ENCODE measurements around the gene TNFAIP2. TPM values are rescaled to one million over a fixed set of nuclear protein-coding genes. Genes with fewer than 3 reads are reported as not detected.
A peak's percentile ranks its signal among the peaks of the same experiment; 100 is the strongest.

Gene TNFAIP2
- total RNA-seq, 2 experiments from 2014 or later: 0.60 TPM; not detected in 1

DNA sequence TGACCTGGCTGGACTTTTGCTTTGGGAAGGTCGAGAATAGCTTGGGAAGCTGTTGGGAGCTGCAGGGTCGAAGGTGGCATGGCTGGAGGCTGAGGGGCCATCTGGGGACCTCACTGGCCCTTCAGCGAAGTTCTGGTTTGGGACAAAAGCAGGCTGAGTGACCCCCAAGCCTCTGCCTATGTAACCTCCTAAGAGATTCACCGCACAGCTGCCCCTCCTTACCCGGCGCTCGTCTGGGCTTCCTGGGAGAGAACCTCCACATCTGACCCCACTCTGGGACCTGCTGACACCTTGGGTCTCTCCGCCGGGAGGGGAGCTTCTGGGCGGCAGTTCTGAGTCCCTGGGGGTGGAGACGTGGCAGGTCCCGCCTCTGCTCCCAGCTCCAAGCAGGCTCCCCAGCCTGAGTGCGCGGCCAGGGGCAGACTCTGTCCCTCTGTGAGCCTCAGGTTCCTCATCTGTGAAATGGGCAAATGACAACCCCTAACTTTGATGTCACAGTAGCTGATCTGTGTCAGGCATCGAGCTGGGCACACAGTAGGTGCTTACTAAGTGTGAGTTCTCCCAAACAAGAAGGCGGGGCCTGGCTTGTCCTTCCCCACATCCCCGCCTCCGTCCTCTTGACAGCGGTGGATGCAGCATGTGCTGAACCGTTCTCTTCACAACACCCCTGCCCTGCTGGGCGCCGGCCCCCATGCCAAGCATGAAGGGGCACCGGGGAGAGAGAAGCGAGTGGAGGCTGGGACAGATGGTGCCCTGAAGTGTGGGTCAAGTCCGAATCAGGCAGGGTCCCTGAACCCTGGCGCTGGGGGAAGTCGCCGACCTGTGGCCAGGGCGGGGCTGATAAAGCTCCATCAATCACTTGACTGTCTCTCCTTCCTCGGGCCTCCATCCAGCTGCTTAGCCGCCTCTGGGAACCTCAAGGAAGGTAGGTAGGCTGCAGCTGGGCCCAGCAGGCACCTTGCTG is 25.0 kb upstream of the TNFAIP2 start:
- Mint-ChIP-seq H3K4me3 (no peak overlapping the region), H3K27ac (no peak overlapping the region), H3K36me3 (ENCODE audit: low read depth) (no peaks in the 10 kb centered on the region), H3K4me1 (no peaks in the 10 kb centered on the region), H3K27me3 (peaks cover 16% of the 10 kb centered on the region), H3K9me3 (no peaks in the 10 kb centered on the region)
- ChIA-PET CTCF (no interaction called here), POLR2A (no interaction called here)
- DNase-seq: no peak

DNA sequence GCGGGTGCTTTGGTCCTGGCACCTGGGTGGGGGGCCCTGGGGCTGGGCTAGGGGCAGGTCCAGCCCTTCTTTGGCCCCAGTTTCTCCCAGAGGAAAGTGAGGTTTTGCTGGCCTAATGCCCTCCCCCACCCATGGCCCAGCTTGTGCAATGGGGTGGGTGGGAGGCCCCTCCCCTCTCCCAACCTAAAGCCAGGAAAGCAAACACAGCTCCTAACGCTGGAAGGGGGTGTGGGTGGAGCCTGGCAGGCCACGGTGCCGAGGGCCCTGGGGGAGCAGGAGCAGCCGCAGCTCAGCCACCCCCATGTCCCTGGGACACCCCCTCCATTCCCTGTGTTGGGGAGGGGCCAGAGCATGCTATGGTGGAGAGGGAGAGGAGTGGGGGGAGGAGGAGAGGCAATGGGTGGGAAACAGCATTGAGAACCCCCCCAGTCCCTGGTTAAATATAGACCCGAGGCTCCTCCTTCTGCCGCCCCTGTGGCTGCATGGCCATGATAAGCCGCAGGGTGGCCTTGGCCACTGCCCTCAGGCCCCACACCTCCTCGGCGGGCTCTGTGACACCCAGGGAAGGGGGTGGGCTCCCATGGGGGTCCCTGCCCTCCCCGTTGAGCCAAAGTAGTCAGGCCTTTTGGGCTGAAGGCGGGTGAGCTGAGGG is 24.1 kb upstream of the TNFAIP2 start:
- Mint-ChIP-seq H3K4me3 (no peak overlapping the region), H3K27ac (no peak overlapping the region), H3K36me3 (ENCODE audit: low read depth) (no peaks in the 10 kb centered on the region), H3K4me1 (peaks cover 2% of the 10 kb centered on the region), H3K27me3 (peaks cover 21% of the 10 kb centered on the region), H3K9me3 (no peaks in the 10 kb centered on the region)
- ChIA-PET POLR2A (no interaction called here), CTCF (no interaction called here)
- no peak for DNase-seq

DNA sequence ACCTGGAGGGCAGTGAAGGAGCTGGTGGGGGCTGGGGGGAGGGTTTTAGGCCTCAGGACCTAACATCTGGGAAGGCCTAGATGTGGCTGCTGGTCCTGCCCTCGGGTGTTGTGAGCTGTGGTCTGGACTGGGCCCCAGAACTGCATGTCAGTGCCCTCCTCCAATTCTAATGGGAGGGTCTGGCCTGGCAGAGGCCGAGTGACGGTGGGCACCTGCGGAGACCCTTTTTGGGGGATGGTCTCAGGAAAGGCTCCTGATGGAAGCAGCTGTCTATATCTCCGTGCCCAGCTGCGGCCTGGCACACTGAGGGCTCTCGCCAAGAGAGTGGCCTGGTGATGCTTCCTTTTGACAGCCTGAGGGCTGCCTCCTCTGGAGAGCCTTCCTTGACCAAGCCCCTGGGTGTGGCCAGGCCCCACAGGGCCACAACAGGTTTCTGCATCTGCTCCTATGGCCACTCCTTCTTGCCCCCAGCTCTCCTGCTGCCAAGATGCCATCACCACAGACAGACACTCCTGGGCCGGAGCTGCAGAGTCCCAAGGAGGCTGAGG is 23.5 kb upstream of the TNFAIP2 start:
- Mint-ChIP-seq H3K27ac (no peak overlapping the region), H3K4me1 (peaks cover 2% of the 10 kb centered on the region), H3K27me3 (peaks cover 23% of the 10 kb centered on the region), H3K9me3 (no peaks in the 10 kb centered on the region), H3K4me3 (no peak overlapping the region), H3K36me3 (ENCODE audit: low read depth) (no peaks in the 10 kb centered on the region)
- ChIA-PET CTCF (no interaction called here), POLR2A (no interaction called here)
- DNase-seq: no peak

DNA sequence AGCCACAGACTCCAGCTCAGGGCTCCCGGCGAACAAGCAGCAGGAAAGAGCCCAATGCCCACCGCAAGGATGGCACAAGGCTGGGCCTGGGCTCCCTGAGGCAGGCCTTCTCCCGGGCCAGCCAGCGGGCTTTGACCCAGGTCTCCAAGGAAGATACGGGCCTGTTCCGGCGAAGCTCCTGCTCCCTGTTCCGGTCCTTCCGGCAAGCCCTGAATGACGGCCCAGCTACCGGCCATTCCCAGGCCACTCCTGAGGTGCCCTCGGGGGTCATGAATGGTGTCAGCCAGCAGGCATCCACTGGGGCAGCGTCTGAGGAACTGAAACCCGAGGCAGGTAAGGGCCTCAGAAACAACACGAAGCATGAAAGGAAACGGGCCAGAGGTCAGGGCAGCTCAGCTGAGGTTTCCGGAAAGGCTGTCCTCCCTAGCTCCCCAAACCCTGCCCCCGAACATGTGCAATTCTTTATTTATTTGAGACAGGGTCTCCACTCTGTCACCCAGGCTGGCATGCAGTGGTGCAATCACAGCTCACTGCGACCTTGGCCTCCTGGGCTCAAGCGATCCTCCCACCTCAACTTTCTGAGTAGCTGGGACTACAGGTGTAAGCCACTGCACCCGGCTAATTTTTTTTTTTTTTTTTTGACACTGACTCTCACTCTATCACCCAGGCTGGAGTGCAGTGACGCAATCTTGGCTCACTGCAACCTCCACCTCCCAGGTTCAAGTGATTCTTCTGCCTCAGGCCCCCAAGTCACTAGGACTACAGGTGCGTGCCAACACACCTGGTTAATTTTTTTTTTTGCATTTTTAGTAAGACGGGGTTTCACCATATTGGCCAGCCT is 22.8 kb upstream of the TNFAIP2 start:
- Mint-ChIP-seq H3K4me3 (no peak overlapping the region), H3K9me3 (no peaks in the 10 kb centered on the region), H3K27ac (no peak overlapping the region), H3K4me1 (peaks cover 4% of the 10 kb centered on the region), H3K36me3 (ENCODE audit: low read depth) (no peaks in the 10 kb centered on the region), H3K27me3 (peaks cover 27% of the 10 kb centered on the region)
- POLR2A ChIA-PET: no interaction called here
- CTCF ChIA-PET: interaction anchor here (0.6 kb wide), 1 partner anchor 194 kb away, joined by 4 read pairs; no protein-coding TSS in a partner anchor
- DNase-seq: no peak

DNA sequence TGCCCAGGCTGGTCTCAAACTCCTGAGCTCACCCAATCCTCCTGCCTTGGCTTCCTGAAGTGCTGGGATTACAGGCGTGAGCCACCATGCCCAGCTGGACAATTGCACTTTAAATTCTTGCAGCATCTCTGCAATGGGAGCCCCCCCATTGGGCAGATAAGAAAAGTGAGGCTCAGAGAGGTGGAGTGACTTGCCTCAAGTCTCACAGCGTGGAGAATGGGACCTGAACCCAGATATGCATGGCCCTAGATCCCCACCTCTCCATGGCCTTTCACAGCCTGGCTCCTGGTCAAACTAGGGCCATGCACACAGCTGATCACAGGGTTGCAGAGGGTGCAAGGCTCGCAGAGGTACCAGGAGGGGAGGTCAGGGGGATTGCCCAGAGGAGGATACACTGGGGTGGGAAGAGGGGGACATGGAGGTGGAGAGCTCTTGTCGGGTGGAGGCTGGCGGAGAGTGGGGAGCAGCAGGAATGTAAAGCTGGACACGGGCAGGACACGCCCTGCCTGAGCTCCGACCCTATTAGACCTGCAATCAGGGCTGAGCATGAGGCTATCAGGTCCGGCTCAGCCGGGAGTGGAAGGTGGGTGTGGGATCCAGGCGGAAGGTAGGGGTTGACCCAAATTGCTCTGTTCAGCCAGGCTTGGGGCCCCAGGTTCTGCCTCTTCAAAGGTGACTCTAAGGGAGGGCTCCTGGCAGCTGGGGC is 21.9 kb upstream of the TNFAIP2 start:
- H3K9me3 Mint-ChIP-seq: no peaks in the 10 kb centered on the region
- CTCF ChIA-PET: no interaction called here
- H3K36me3 Mint-ChIP-seq (ENCODE audit: low read depth): no peaks in the 10 kb centered on the region
- peaks cover 31% of the 10 kb centered on the region for H3K27me3 Mint-ChIP-seq
- H3K27ac Mint-ChIP-seq: no peak overlapping the region
- H3K4me3 Mint-ChIP-seq: no peak overlapping the region
- no peak for DNase-seq
- H3K4me1 Mint-ChIP-seq: peaks cover 4% of the 10 kb centered on the region
- POLR2A ChIA-PET: no interaction called here

DNA sequence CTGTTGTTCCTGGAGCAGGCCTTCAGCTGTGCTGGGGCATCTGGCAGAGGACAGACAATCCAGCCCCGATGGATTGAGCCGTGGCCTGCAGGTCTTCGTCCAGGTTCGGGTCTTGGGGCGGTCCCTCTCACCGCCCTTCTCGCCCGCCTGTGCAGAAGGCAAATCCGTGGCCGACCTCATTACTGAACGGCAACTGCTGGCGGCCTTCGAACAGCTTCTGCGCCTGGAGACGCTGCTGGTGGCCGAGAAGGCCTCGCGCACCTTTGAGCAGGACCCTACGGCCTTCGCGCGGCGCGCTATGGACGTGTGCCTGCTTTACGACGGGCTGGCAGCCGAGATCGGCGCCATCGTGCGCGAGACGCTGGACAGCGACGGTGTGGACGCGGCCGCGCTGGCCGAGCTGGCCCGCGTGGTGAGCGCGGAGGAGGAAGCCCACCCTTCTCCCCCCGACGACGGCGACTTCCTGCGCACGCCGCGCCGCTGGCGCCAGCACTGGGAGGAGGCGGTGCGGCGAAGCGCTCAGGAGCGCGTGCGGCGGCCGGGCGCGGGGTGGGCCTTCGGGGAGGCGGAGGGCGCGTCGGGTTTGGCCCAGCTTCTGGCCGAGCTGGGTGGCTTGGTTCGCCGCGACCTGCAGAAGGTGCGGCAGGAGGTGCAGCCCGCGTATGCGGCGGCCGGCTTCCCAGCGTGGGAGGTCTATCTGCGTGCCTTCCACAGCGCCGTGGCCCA is 21.1 kb upstream of the TNFAIP2 start:
- Mint-ChIP-seq H3K36me3 (ENCODE audit: low read depth) (no peaks in the 10 kb centered on the region), H3K4me1 (peaks cover 4% of the 10 kb centered on the region), H3K27ac (no peak overlapping the region), H3K4me3 (no peak overlapping the region), H3K27me3 (peaks cover 31% of the 10 kb centered on the region), H3K9me3 (no peaks in the 10 kb centered on the region)
- ChIA-PET CTCF (interaction anchor here (1.1 kb wide), 1 partner anchor 23 kb away, joined by 3 read pairs; no protein-coding TSS in a partner anchor), POLR2A (no interaction called here)
- no peak for DNase-seq

DNA sequence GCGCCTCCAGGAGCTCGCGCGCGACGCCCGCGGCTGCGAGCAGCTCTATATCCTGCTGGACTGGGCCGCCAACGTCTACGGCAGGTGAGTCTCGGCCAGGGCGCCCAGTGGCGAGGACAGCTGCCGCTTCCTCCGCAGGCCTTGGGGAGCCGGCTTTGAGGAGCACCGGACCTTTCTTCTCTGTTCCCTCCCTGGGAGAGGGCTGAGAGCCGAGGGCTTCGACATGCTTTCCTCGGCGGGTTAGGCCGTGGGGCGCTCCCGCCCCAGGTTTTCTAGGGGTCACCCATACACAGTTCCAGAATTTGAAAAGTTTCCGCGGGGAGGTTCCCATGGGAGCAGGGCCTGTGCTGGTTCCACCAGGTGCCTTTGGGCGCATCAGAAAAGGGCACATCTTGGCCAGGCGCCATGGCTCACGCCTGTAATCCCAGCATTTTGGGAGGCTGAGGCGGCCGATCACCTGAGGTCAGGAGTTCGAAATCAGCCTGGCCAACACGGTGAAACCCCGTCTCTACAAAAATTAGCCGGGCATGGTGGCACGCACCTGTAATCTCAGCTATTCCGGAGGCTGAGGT is 20.5 kb upstream of the TNFAIP2 start:
- Mint-ChIP-seq H3K4me1 (peaks cover 4% of the 10 kb centered on the region), H3K4me3 (no peak overlapping the region), H3K9me3 (no peaks in the 10 kb centered on the region), H3K27me3 (peaks cover 31% of the 10 kb centered on the region), H3K27ac (no peak overlapping the region), H3K36me3 (ENCODE audit: low read depth) (no peaks in the 10 kb centered on the region)
- POLR2A ChIA-PET: no interaction called here
- no peak for DNase-seq
- CTCF ChIA-PET: interaction anchor here (1.1 kb wide), 1 partner anchor 24 kb away, joined by 3 read pairs; no protein-coding TSS in a partner anchor

DNA sequence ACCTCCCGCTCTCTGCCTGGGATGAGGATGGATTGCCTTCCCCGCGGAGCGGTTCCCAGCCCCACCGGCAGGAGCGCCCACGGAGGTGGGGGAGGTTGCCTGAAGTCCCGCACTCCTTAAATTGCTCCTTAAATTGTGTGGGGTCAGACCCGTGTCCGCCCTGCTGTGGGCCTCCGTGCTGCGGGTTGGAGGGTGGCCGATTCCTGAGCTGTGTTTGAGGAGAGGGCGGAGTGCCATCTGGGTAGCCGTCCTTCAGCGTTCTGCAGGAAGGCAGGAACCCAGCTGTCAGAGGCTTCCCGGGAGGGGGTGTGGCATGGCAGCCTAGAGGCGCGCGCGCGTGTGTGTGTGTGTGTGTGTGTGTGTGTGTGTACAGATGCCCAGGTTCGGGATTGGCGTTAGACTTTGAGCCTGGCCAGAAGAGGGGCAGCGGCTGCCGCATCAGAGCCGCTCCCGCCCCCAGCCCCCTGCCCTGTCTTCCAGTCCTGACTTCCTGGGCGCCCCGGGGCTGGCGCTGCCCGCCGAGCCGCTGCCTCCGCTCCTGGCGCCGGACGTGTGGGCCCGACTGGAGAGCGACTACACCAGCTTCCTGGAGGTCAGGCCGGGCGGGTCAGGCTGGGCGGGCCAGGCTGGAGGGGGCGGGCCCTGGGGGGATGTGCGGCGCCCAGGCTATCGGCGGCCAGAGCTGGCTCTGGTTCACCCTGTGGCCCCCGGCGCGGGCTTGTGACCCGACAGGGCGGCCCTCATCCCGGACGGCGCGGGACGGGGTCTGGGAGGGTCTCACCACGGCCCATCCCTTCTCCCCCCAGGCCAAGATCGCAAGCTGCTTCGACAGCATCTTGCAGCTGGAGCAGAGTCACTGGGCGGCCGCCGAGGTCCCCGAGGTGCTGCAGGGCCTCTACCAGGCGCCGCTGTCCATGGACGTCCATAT is 19.5 kb upstream of the TNFAIP2 start:
- POLR2A ChIA-PET: no interaction called here
- H3K27ac Mint-ChIP-seq: no peak overlapping the region
- no peaks in the 10 kb centered on the region for H3K36me3 Mint-ChIP-seq (ENCODE audit: low read depth)
- peaks cover 4% of the 10 kb centered on the region for H3K4me1 Mint-ChIP-seq
- no peaks in the 10 kb centered on the region for H3K9me3 Mint-ChIP-seq
- peaks cover 31% of the 10 kb centered on the region for H3K27me3 Mint-ChIP-seq
- CTCF ChIA-PET: interaction anchor here (0.9 to 2.3 kb wide), 4 partner anchors 12 to 284 kb away, joined by 3 to 17 read pairs (median 4); no protein-coding TSS in a partner anchor
- DNase-seq: no peak
- no peak overlapping the region for H3K4me3 Mint-ChIP-seq

DNA sequence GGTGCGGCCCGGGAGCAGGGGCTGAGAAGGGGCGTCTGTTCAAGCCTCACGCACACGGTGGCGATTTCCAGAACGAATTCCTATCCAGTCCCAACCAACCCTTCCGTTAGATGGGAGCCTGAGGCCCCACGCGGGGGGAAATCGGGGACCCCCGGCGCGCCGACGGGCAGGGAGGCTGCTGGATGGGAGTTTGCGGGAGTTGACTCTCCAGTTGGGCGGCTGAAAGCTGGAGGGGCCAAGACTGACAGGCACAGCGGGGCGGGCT is 18.9 kb upstream of the TNFAIP2 start:
- Mint-ChIP-seq H3K9me3 (no peaks in the 10 kb centered on the region), H3K4me3 (no peak overlapping the region), H3K27me3 (peaks cover 31% of the 10 kb centered on the region), H3K36me3 (ENCODE audit: low read depth) (no peaks in the 10 kb centered on the region), H3K27ac (no peak overlapping the region), H3K4me1 (peaks cover 4% of the 10 kb centered on the region)
- no peak for DNase-seq
- ChIA-PET POLR2A (no interaction called here), CTCF (interaction anchor here (0.6 to 2.3 kb wide), 22 partner anchors 8 to 458 kb away, joined by 3 to 17 read pairs (median 4); partner anchors contain the start of genes EXOC3L4 and LBHD2)

DNA sequence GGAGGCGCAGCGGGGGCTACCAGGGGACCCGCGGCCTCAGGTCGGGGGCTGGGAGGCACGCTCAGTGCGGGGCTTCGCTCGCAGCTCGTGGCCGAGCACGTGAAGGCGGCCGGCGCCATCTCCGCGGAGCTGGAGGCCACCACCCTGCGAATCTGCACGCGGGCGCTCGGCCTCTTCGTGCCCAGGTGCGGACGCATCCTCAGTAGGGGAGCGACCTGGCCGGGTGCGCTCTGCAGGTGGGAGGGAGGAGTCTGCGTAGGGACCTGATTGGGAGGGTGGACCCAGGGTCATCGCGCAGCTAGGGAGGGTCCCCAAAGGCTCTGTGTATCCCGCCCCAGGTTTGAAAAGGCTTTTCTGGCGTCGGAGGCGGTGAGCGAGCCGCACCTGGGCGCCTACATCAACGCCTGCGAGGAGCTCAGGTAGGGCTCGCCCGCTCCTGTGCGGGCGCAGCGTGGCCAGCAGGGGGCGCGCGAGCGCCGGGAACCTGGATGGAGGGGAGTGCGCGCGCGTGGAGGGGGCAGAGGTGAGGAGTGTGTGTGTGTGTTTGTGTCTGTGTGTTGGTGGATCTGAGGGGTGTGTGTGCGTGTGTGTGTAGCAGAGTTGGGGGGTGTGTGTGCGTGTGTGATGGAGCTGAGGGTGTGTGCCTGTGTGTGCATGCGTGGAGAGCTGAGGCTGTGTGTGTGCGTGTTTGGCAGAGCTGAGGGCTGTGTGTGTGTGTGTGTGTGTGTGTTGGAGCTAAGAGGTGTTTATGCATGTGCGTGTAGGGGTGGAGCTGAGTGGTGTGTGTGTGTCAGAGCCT is 18.4 kb upstream of the TNFAIP2 start:
- H3K4me1 Mint-ChIP-seq: peaks cover 4% of the 10 kb centered on the region
- no peaks in the 10 kb centered on the region for H3K36me3 Mint-ChIP-seq (ENCODE audit: low read depth)
- DNase-seq: peak; percentile 70
- POLR2A ChIA-PET: no interaction called here
- H3K9me3 Mint-ChIP-seq: no peaks in the 10 kb centered on the region
- H3K4me3 Mint-ChIP-seq: no peak overlapping the region
- CTCF ChIA-PET: interaction anchor here (0.6 to 2.3 kb wide), 27 partner anchors 8 to 457 kb away, joined by 3 to 17 read pairs (median 4); partner anchors contain the start of genes EXOC3L4 and LBHD2
- H3K27ac Mint-ChIP-seq: no peak overlapping the region
- peaks cover 31% of the 10 kb centered on the region for H3K27me3 Mint-ChIP-seq
